H1 (cell line): ENCODE results near the gene ITGB8. TPM values are rescaled to one million over a fixed set of nuclear protein-coding genes. Genes with fewer than 3 reads are reported as not detected.

Source experiments
- CTCF ChIA-PET: fragments of 300-600 bp; sonication (Branson Sonifier 250); formaldehyde crosslinking; loops from one replicate; lab custom pipeline; 2021; ENCODE audit not compliant: partially characterized antibody; lab: Charles Lee
- POLR2A ChIA-PET: fragments of 300-600 bp; sonication (Branson Sonifier 250); formaldehyde crosslinking; loops from one replicate; lab custom pipeline; 2021; ENCODE audit warnings: inconsistent platforms; ENCODE audit not compliant: partially characterized antibody; lab: Charles Lee
- DNase-seq, 2 experiments: peaks; one replicate each; pipeline versions ENCODE4 v3.0.0 to v3.0.0-alpha.2; 2010 to 2022; ENCODE audit warnings: low spot score in 2 of 2, low read depth in 1 of 2, mixed read lengths in 1 of 2
- FAIRE-seq: peaks from 2 replicates; lab custom pipeline; 2011; peaks lifted over from hg19 to GRCh38; lab: Jason Lieb, UNC
- H2AFZ ChIP-seq: 2 replicates; pipeline ENCODE4 v1.8.1; 2012; ENCODE audit warnings: low read length, inconsistent platforms
- H2AK5ac ChIP-seq: 2 replicates; pipeline ENCODE4 v1.6.1; 2013; ENCODE audit warnings: low read depth, low read length
- H2BK120ac ChIP-seq: replicated peaks from 2 replicates; pipeline ENCODE3; 2013; ENCODE audit warnings: low read depth, low read length, inconsistent platforms
- H2BK12ac ChIP-seq: 2 replicates; pipeline ENCODE4 v1.6.1; 2013; ENCODE audit warnings: low read depth, low read length
- H2BK15ac ChIP-seq: 2 replicates; pipeline ENCODE4 v1.6.1; 2013; ENCODE audit warnings: low read length
- H2BK20ac ChIP-seq: 2 replicates; pipeline ENCODE4 v1.6.1; 2013; ENCODE audit warnings: low read length
- H2BK5ac ChIP-seq: 2 replicates; pipeline ENCODE4 v1.6.1; 2013; ENCODE audit warnings: low read depth, low read length
- H3K14ac ChIP-seq: 2 replicates; pipeline ENCODE4 v1.6.1; 2013; ENCODE audit warnings: inconsistent platforms; ENCODE audit not compliant: insufficient read length
- H3K18ac ChIP-seq: 2 replicates; pipeline ENCODE4 v1.6.1; 2013; ENCODE audit warnings: low read length; ENCODE audit errors: extremely low read depth
- H3K23ac ChIP-seq: 2 replicates; pipeline ENCODE4 v1.6.1; 2013; ENCODE audit warnings: inconsistent platforms; ENCODE audit not compliant: insufficient read length
- H3K23me2 ChIP-seq: 2 replicates; pipeline ENCODE4 v1.6.1; 2013; ENCODE audit warnings: low read depth, low read length
- H3K27ac ChIP-seq: 2 replicates; pipeline ENCODE4 v1.6.1; 2011; ENCODE audit warnings: low read depth, low read length, inconsistent platforms
- H3K27me3 ChIP-seq, 4 experiments: replicated peaks in 1 of 4; 1 replicate in 1 of 4; 2 replicates in 3 of 4; pipeline versions ENCODE4 v1.6.1 to v1.8.1; 2011 to 2013; ENCODE audit warnings: low read length in 3 of 4, mild to moderate bottlenecking in 3 of 4, inconsistent platforms in 2 of 4, mixed read lengths in 2 of 4, moderate library complexity in 1 of 4; ENCODE audit not compliant: control insufficient read depth in 3 of 4, insufficient read depth in 3 of 4; ENCODE audit errors: extremely low read depth in 1 of 4
- H3K36me3 ChIP-seq, 4 experiments: 2 replicates each; pipeline versions ENCODE4 v1.6.1 to v1.8.1; 2011 to 2013; ENCODE audit warnings: mild to moderate bottlenecking in 4 of 4, low read length in 3 of 4, moderate library complexity in 2 of 4, control low read depth in 1 of 4, inconsistent platforms in 1 of 4; ENCODE audit not compliant: insufficient read depth in 4 of 4, control insufficient read depth in 2 of 4
- H3K4ac ChIP-seq: replicated peaks from 2 replicates; pipeline ENCODE3; 2013; ENCODE audit warnings: low read length, low read depth, mixed read lengths, inconsistent platforms; ENCODE audit not compliant: insufficient read length
- H3K4me1 ChIP-seq, 4 experiments: replicated peaks in 1 of 4; 1 replicate in 1 of 4; 2 replicates in 3 of 4; pipeline versions ENCODE4 v1.6.1 to v1.8.1; 2011 to 2013; ENCODE audit warnings: low read length in 3 of 4, inconsistent platforms in 2 of 4, mixed read lengths in 1 of 4; ENCODE audit not compliant: insufficient read depth in 4 of 4, control insufficient read depth in 3 of 4
- H3K4me2 ChIP-seq, 2 experiments: 2 replicates each; pipeline versions ENCODE4 v1.6.1 to v1.8.1; 2011 to 2013; ENCODE audit warnings: low read depth in 2 of 2, low read length in 2 of 2, control low read depth in 1 of 2, inconsistent platforms in 1 of 2, mild to moderate bottlenecking in 1 of 2; ENCODE audit not compliant: insufficient read depth in 1 of 2
- H3K4me3 ChIP-seq, 4 experiments: fragments of 200-600, 300-600 bp in 1 of 4; sonication (generic), shearing (Covaris generic), sonication (Bioruptor Twin) in 1 of 4; 2 replicates each; pipeline versions ENCODE4 v1.5.1 to v1.8.1; 2011 to 2016; ENCODE audit warnings: low read length in 4 of 4, low read depth in 3 of 4, control low read depth in 2 of 4, inconsistent platforms in 2 of 4, mild to moderate bottlenecking in 2 of 4, mixed read lengths in 1 of 4, moderate library complexity in 1 of 4; ENCODE audit not compliant: insufficient read depth in 2 of 4; ENCODE audit errors: extremely low read depth in 1 of 4
- H3K56ac ChIP-seq: replicated peaks from 2 replicates; pipeline ENCODE3; 2013; ENCODE audit warnings: low read depth, mild to moderate bottlenecking, mixed read lengths, low read length, inconsistent platforms; ENCODE audit not compliant: insufficient read length
- H3K79me1 ChIP-seq: 2 replicates; pipeline ENCODE4 v1.6.1; 2013; ENCODE audit warnings: low read depth, low read length, control low read depth
- H3K79me2 ChIP-seq, 2 experiments: 2 replicates each; pipeline versions ENCODE4 v1.6.1 to v1.8.1; 2012 to 2013; ENCODE audit warnings: low read length in 2 of 2, mild to moderate bottlenecking in 2 of 2, inconsistent platforms in 1 of 2; ENCODE audit not compliant: insufficient read depth in 2 of 2, control insufficient read depth in 1 of 2
- H3K9ac ChIP-seq, 4 experiments: replicated peaks in 1 of 4; 1 replicate in 1 of 4; 2 replicates in 3 of 4; pipeline versions ENCODE4 v1.6.1 to v1.8.1; 2011 to 2013; ENCODE audit warnings: low read depth in 3 of 4, low read length in 3 of 4, control low read depth in 2 of 4, mild to moderate bottlenecking in 2 of 4, moderate library complexity in 2 of 4, inconsistent platforms in 1 of 4; ENCODE audit errors: extremely low read depth in 1 of 4
- H3K9me3 ChIP-seq, 2 experiments: 2 replicates each; pipeline versions ENCODE4 v1.6.1 to v1.8.1; 2012 to 2013; ENCODE audit warnings: mild to moderate bottlenecking in 2 of 2, moderate library complexity in 2 of 2, control low read depth in 1 of 2, inconsistent platforms in 1 of 2, low read depth in 1 of 2, low read length in 1 of 2, mixed read lengths in 1 of 2; ENCODE audit not compliant: insufficient read depth in 2 of 2
- H4K20me1 ChIP-seq, 2 experiments: replicated peaks in 1 of 2; 2 replicates each; pipeline versions ENCODE3 to v1.8.1; 2011 to 2013; ENCODE audit warnings: inconsistent platforms in 2 of 2, low read length in 2 of 2, mild to moderate bottlenecking in 1 of 2; ENCODE audit not compliant: insufficient read depth in 2 of 2, control insufficient read depth in 1 of 2
- H4K5ac ChIP-seq: 2 replicates; pipeline ENCODE4 v1.6.1; 2013; ENCODE audit warnings: low read length, low read depth, mixed read lengths, inconsistent platforms; ENCODE audit not compliant: insufficient read length
- H4K8ac ChIP-seq: 2 replicates; pipeline ENCODE4 v1.8.0; 2013; ENCODE audit warnings: mild to moderate bottlenecking, moderate library complexity, low read length, inconsistent platforms; ENCODE audit not compliant: insufficient read depth; ENCODE audit errors: extremely low read depth
- H4K91ac ChIP-seq: replicated peaks from 2 replicates; pipeline ENCODE3; 2013; ENCODE audit warnings: low read length, mixed read lengths, inconsistent platforms; ENCODE audit not compliant: insufficient read length
- EP300 ChIP-seq, 2 experiments: IDR thresholded peaks; 1 replicate in 1 of 2; 2 replicates in 1 of 2; pipeline ENCODE4 v1.6.1; 2011 to 2012; ENCODE audit warnings: low read depth in 2 of 2, low read length in 2 of 2, mild to moderate bottlenecking in 2 of 2, borderline replicate concordance in 1 of 2, inconsistent platforms in 1 of 2, moderate library complexity in 1 of 2
- EZH2 ChIP-seq: fragments of 200-600 bp; sonication (generic); IDR thresholded peaks from 2 replicates; pipeline ENCODE4 v1.7.1; 2012; ENCODE audit warnings: low read depth, mild to moderate bottlenecking, moderate library complexity, low read length, inconsistent platforms; ENCODE audit not compliant: severe bottlenecking
- JUND ChIP-seq: IDR thresholded peaks from 2 replicates; pipeline ENCODE4 v1.6.1; 2011; ENCODE audit warnings: mild to moderate bottlenecking, improper control_type of control experiment, low read length
- SP2 ChIP-seq: IDR thresholded peaks from 2 replicates; pipeline ENCODE4 v1.6.1; 2012; ENCODE audit warnings: mild to moderate bottlenecking, low read length, inconsistent platforms
- SUZ12 ChIP-seq: fragments of 200-600 bp; sonication (generic); IDR thresholded peaks from 2 replicates; pipeline ENCODE4 v1.6.1; 2012; ENCODE audit warnings: mild to moderate bottlenecking, inconsistent platforms, low read length, moderate library complexity, mixed read lengths
- TBP ChIP-seq: IDR thresholded peaks from 2 replicates; pipeline ENCODE4 v1.6.1; 2011; ENCODE audit warnings: low read depth, low read length, improper control_type of control experiment
- WGBS, 2 experiments: shearing (Covaris generic) in 1 of 2; methylation state at CpG; one replicate each; pipeline versions ENCODE4 v1.1.6 to v1.1.7; 2013 to 2015; ENCODE audit warnings: low lambda C conversion rate in 2 of 2, mixed read lengths in 2 of 2, inconsistent platforms in 1 of 2, low coverage in 1 of 2, missing lambda C conversion rate in 1 of 2; ENCODE audit not compliant: insufficient replicate concordance in 2 of 2, insufficient coverage in 1 of 2, insufficient read length in 1 of 2; ENCODE audit errors: extremely low coverage in 1 of 2, missing lambda C conversion rate in 1 of 2; 5-methylcytosine and 5-hydroxymethylcytosine counted together
- polyA plus RNA-seq, 7 experiments: library from polyadenylated mRNA; depleted of rRNA in 3 of 7; stranded (reverse) in 5 of 7; unstranded in 2 of 7; fragments of >200 nt in 5 of 7; fragments of 200-250 nt in 2 of 7; gene quantifications; 1 replicate in 5 of 7; 2 replicates in 1 of 7; 4 replicates in 1 of 7; pipeline versions ENCODE4 v1.2.1 to v1.2.3, GENCODE V29; 2011 to 2013; ENCODE audit warnings: missing spikeins in 2 of 7, mixed read lengths in 2 of 7
- total RNA-seq: library from RNA; stranded (reverse); fragmentation: NEBNext Ultra II Directional; extraction: Animal tissue kit (Norgen Biotek cat#: 25700); gene quantifications from 2 replicates; pipeline ENCODE4 v1.2.1, GENCODE V29; 2021
- TF ChIP-seq, protein P1 (sequence below): IDR thresholded peaks from 2 replicates; pipeline ENCODE4 v1.6.1; 2012; ENCODE audit warnings: inconsistent platforms
- TF ChIP-seq, protein P2 (sequence below), 3 experiments: IDR thresholded peaks; 1 replicate in 2 of 3; 2 replicates in 1 of 3; pipeline versions ENCODE4 v1.5.1 to v1.6.1; 2011; ENCODE audit warnings: low read length in 3 of 3, mild to moderate bottlenecking in 3 of 3, inconsistent platforms in 2 of 3, low read depth in 1 of 3, moderate library complexity in 1 of 3; ENCODE audit not compliant: insufficient read depth in 1 of 3; ENCODE audit errors: control extremely low read depth in 1 of 3

The ITGB8 gene
- total and polyA plus RNA-seq, 2 of the 8 experiments (the other 6 are each of a cell fraction or from before 2014, with no cell fraction given) = 1.2 to 3.6 TPM

DNA sequence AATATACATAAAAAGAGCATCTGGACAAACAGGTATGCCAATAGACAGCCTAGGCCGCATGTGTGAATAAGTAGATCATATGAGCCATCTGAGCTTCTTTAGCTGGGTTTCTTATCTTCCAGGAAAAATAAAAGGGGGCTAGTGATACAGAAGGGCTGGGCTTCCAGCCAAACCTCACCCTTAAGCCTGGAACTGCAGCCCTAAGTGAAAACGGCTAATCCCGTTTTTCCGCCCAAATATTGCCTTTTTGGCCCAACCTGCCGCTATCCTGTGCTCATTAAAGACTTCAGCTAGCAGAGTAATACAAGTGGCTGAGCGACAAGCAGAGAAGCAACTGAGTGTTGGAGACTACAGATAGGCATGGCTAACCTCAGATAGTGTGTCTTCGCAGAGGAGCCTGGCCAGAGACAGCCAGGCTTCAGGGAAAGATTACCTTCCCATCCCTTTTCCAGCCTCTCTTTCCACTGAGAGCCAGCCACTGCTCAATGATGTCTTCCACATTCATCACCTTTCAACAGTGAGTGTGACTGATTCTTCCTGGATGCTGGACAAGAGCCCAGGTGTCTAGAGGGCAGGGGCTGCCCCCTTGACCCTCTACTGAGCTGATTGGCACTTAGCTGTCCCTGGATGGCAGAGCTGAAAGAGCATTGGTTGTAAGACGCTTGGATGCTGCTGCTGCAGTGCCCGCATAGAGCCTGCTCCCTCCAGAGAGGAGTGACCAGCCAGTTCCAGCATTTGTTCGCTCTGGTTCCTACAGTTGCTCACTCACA lies 108.9 kb downstream of the ITGB8 start:
- H3K56ac ChIP-seq = no peak overlapping the region
- FAIRE-seq (no peak), DNase-seq (no peak)
- 0 out of 2 replicates have a peak overlapping the region, but pooled peaks have one; percentile 3 for H2AFZ ChIP-seq
- H3K4me2 ChIP-seq = no peak overlapping the region
- H3K4me1 ChIP-seq = no peaks in the 10 kb centered on the region; a peak in 1 of 7 replicates
- H3K36me3 ChIP-seq = no peaks in the 10 kb centered on the region
- POLR2A ChIA-PET = interaction anchor here (1.1 to 1.3 kb wide), 2 partner anchors 42 to 109 kb away, joined by 3 to 4 read pairs; partner anchors contain the start of gene ITGB8
- H3K9me3 ChIP-seq = no peaks in the 10 kb centered on the region
- no peak overlapping the region for H4K91ac ChIP-seq
- CTCF ChIA-PET = interaction anchor here (1.0 to 4.4 kb wide), 25 partner anchors 8 to 730 kb away, joined by 3 to 24 read pairs (median 7); partner anchors contain the start of gene ITGB8
- H3K18ac ChIP-seq = no peak overlapping the region
- H2AK5ac ChIP-seq = no peak overlapping the region
- H3K9ac ChIP-seq = no peak overlapping the region
- H3K4me3 ChIP-seq = no peak overlapping the region
- H4K20me1 ChIP-seq = no peaks in the 10 kb centered on the region
- no peak overlapping the region for H2BK12ac ChIP-seq
- no peak overlapping the region for H3K23ac ChIP-seq
- no peak overlapping the region for H2BK20ac ChIP-seq
- H3K79me1 ChIP-seq = no peaks in the 10 kb centered on the region
- H3K4ac ChIP-seq = no peak overlapping the region
- H2BK120ac ChIP-seq = no peak overlapping the region
- H3K27me3 ChIP-seq = no peaks in the 10 kb centered on the region
- no peak overlapping the region for H4K8ac ChIP-seq
- H4K5ac ChIP-seq = no peak overlapping the region
- H3K14ac ChIP-seq = no peak overlapping the region
- H3K79me2 ChIP-seq = no peaks in the 10 kb centered on the region
- H3K23me2 ChIP-seq = no peaks in the 10 kb centered on the region
- no peak overlapping the region for H2BK15ac ChIP-seq
- H2BK5ac ChIP-seq = no peak overlapping the region
- 91% methylated on average over 10 of the region's 10 CpGs; no CpG with 5 or more reads in 1 of the 2 experiments for WGBS, 2 experiments
- no peak overlapping the region for H3K27ac ChIP-seq
- TF ChIP-seq SP2 (no peak), TBP (no peak), SUZ12 (no peak), JUND (no peak), EP300 (IDR thresholded peaks at IDR 0.05; ENCODE audit: borderline replicate concordance in 1 of 2, low read depth in 2 of 2, low read length in 2 of 2) (no peak), EZH2 (no peak)
- TF ChIP-seq, protein P1, sequence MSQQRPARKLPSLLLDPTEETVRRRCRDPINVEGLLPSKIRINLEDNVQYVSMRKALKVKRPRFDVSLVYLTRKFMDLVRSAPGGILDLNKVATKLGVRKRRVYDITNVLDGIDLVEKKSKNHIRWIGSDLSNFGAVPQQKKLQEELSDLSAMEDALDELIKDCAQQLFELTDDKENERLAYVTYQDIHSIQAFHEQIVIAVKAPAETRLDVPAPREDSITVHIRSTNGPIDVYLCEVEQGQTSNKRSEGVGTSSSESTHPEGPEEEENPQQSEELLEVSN = no peak
- TF ChIP-seq, protein P2, sequence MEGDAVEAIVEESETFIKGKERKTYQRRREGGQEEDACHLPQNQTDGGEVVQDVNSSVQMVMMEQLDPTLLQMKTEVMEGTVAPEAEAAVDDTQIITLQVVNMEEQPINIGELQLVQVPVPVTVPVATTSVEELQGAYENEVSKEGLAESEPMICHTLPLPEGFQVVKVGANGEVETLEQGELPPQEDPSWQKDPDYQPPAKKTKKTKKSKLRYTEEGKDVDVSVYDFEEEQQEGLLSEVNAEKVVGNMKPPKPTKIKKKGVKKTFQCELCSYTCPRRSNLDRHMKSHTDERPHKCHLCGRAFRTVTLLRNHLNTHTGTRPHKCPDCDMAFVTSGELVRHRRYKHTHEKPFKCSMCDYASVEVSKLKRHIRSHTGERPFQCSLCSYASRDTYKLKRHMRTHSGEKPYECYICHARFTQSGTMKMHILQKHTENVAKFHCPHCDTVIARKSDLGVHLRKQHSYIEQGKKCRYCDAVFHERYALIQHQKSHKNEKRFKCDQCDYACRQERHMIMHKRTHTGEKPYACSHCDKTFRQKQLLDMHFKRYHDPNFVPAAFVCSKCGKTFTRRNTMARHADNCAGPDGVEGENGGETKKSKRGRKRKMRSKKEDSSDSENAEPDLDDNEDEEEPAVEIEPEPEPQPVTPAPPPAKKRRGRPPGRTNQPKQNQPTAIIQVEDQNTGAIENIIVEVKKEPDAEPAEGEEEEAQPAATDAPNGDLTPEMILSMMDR (IDR thresholded peaks at IDR 0.05; ENCODE audit: control extremely low read depth in 1 of 3, insufficient read depth in 1 of 3, low read depth in 1 of 3, low read length in 3 of 3) = no peak
